ENCODE measurements around the gene SLC25A12. TPM values are rescaled to one million over a fixed set of nuclear protein-coding genes. Genes with fewer than 3 reads are reported as not detected.

Gene SLC25A12
- polyA plus RNA-seq, 1 experiment = 16.3 TPM

DNA sequence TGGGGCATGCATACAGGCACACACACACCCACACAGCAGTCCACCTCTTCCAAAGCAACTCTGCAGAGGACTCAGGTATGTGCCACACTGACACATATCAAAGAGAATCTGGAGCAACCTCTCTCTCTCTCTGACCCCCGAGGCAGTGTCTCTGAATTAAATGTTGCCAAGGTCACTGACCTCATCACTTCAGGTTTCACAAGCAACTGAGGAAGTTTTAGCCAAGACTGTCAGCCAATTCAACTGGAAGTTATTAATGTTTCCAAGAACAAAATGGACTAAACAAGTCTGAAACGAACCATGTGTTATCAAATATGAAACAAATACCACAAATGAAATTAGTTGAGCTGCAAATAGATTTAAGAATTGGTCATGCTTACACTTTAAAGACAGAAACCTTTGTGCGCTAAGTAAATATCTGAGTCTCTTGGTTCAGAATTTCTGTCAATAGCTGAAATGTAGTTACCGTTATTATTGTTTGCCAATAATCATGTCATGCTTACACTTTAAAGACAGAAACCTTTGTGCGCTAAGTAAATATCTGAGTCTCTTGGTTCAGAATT, 86.1 kb downstream of the SLC25A12 start:
- Histone ChIP-seq H3K36me3 (ENCODE audit: control insufficient read depth, insufficient read depth, low read length) (no peaks in the 10 kb centered on the region), H3K4me3 (ENCODE audit: low read depth, low read length) (no peak overlapping the region), H3K27me3 (ENCODE audit: control insufficient read depth, insufficient read depth, low read length) (no peaks in the 10 kb centered on the region)
- POLR2A ChIA-PET = no interaction called here
- CTCF ChIA-PET = interaction anchor here (0.7 to 6.2 kb wide), 2 partner anchors 298 to 299 kb away, joined by 3 to 59 read pairs; no protein-coding TSS in a partner anchor
- no peak for DNase-seq (ENCODE audit: low read depth)
- TF ChIP-seq, protein P1, sequence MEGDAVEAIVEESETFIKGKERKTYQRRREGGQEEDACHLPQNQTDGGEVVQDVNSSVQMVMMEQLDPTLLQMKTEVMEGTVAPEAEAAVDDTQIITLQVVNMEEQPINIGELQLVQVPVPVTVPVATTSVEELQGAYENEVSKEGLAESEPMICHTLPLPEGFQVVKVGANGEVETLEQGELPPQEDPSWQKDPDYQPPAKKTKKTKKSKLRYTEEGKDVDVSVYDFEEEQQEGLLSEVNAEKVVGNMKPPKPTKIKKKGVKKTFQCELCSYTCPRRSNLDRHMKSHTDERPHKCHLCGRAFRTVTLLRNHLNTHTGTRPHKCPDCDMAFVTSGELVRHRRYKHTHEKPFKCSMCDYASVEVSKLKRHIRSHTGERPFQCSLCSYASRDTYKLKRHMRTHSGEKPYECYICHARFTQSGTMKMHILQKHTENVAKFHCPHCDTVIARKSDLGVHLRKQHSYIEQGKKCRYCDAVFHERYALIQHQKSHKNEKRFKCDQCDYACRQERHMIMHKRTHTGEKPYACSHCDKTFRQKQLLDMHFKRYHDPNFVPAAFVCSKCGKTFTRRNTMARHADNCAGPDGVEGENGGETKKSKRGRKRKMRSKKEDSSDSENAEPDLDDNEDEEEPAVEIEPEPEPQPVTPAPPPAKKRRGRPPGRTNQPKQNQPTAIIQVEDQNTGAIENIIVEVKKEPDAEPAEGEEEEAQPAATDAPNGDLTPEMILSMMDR (IDR thresholded peaks at IDR 0.05; ENCODE audit: insufficient read depth, low read depth, low read length) = no peak

DNA sequence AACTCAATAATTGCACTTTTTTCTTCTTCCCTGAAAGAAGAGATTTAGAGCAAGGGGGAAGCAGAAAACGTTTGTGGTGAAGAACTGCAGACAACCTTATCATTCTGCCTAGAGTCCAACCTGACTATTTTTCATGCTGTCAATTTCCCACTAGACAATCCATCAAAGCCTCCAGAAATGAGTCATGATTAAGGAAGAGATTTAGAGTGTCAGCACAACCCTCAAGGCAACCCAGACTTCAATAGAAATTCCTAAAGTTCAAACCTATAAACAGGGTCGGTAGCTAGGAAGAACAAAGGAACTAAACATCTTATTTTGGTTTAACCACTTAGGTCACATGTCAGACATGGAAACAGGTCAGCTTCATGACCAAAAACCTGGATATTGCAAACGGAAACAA, 86.9 kb downstream of the SLC25A12 start:
- TF ChIP-seq, protein P1 (IDR thresholded peaks at IDR 0.05; ENCODE audit: insufficient read depth, low read depth, low read length) = no peak
- ChIA-PET POLR2A (no interaction called here), CTCF (interaction anchor here (0.7 to 1.3 kb wide), 2 partner anchors 297 to 300 kb away, joined by 3 to 4 read pairs; no protein-coding TSS in a partner anchor)
- H3K36me3 ChIP-seq (ENCODE audit: control insufficient read depth, insufficient read depth, low read length) = no peaks in the 10 kb centered on the region
- DNase-seq (ENCODE audit: low read depth) = no peak
- H3K27me3 ChIP-seq (ENCODE audit: control insufficient read depth, insufficient read depth, low read length) = no peaks in the 10 kb centered on the region
- no peak overlapping the region for H3K4me3 ChIP-seq (ENCODE audit: low read depth, low read length)

DNA sequence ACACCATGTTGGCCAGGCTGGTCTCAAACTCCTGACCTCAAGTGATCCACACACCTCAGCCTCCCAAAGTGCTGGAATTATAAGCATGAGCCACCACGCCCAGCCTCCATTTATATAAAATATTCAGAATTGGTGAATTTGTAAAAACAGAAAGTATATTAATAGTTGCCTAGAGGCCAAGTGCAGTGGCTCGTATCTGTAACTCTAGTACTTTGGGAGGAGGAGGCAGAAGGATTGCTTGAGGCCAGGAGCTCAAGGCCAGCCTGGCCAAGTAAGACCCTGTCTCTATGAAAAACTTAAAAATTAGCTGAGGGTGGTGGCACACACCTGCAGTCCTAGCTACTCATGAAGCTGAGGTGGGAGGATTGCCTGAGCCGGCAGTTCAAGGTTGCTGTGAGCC, 89.6 kb downstream of the SLC25A12 start:
- TF ChIP-seq, protein P1 (IDR thresholded peaks at IDR 0.05; ENCODE audit: insufficient read depth, low read depth, low read length) = no peak
- POLR2A ChIA-PET = no interaction called here
- no peak for DNase-seq (ENCODE audit: low read depth)
- CTCF ChIA-PET = interaction anchor here (0.7 to 1.9 kb wide), 2 partner anchors 300 to 309 kb away, joined by 3 to 4 read pairs; no protein-coding TSS in a partner anchor
- Histone ChIP-seq H3K27me3 (ENCODE audit: control insufficient read depth, insufficient read depth, low read length) (no peaks in the 10 kb centered on the region), H3K4me3 (ENCODE audit: low read depth, low read length) (no peak overlapping the region), H3K36me3 (ENCODE audit: control insufficient read depth, insufficient read depth, low read length) (no peaks in the 10 kb centered on the region)

DNA sequence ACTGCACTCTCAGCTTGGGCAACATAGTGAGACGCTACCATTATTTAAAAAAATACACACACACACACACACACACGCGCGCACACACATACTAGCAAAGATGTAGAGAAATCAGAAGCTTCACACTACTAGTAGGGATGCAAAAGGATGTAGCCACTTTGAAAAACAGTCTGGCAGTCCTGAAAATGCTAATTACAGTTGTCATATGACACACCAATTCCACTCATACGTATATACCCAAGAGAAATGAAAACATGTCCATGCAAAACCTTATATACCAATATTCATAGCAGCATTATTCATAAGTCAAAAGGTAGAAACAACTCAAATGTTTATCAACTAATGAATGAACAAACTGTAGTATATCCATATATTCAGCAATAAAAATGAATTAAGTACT, 90.3 kb downstream of the SLC25A12 start:
- Histone ChIP-seq H3K4me3 (ENCODE audit: low read depth, low read length) (no peak overlapping the region), H3K27me3 (ENCODE audit: control insufficient read depth, insufficient read depth, low read length) (no peaks in the 10 kb centered on the region), H3K36me3 (ENCODE audit: control insufficient read depth, insufficient read depth, low read length) (no peaks in the 10 kb centered on the region)
- POLR2A ChIA-PET = no interaction called here
- no peak for DNase-seq (ENCODE audit: low read depth)
- TF ChIP-seq, protein P1 (IDR thresholded peaks at IDR 0.05; ENCODE audit: insufficient read depth, low read depth, low read length) = no peak
- CTCF ChIA-PET = no interaction called here

DNA sequence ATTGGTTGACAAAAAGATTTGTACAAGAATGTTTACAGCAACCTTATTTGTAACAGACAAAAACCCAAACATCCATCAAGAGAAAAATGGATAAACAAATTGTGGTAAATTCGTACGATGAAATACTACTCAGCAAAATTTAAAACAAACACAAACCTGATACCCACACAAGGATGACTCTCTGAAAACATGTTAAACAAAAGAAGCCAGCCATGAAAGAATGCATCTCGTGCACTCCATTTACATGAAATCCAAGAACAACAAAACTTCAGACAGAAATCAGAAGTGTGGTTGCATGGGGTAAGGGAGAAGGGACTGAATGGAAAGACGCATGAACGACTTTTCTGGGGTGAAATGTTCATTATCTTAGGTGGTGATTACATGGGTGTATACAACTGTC, 93.4 kb downstream of the SLC25A12 start:
- Histone ChIP-seq H3K27me3 (ENCODE audit: control insufficient read depth, insufficient read depth, low read length) (no peaks in the 10 kb centered on the region), H3K36me3 (ENCODE audit: control insufficient read depth, insufficient read depth, low read length) (no peaks in the 10 kb centered on the region), H3K4me3 (ENCODE audit: low read depth, low read length) (no peak overlapping the region)
- no peak for DNase-seq (ENCODE audit: low read depth)
- TF ChIP-seq, protein P1 (IDR thresholded peaks at IDR 0.05; ENCODE audit: insufficient read depth, low read depth, low read length) = no peak
- POLR2A ChIA-PET = no interaction called here
- CTCF ChIA-PET = interaction anchor here (0.6 to 0.7 kb wide), 2 partner anchors 29 to 726 kb away, joined by 3 read pairs; no protein-coding TSS in a partner anchor

All from BJ (cell line).